ENCODE data around the gene NAALADL2. TPM values are rescaled to one million over a fixed set of nuclear protein-coding genes. Genes with fewer than 3 reads are reported as not detected.

Gene NAALADL2
- total and polyA plus RNA-seq, 2 donors from 2014 or later = 2.0 to 20.2 TPM

DNA sequence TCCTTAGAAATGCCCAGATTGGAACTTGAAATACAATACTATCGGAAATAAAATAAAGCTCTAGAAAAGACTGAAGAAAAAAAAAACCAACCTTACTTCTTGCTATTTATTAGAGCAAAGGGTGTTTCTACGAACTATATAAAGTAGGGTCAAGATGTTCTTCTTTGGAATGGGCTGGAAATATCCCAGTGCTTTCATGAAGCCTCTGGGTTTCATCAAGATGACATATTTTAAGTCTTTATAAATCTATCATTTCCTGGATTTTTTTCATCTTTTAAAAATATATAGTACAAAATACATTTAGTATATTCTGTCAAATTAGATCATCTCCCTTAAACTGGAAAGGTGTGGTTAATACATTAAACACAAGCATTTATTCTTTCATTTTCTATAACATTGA is 978.8 kb downstream of the NAALADL2 start:
- Histone ChIP-seq H3K27me3 (ENCODE audit: control insufficient read depth, insufficient read depth, low read length) (no peaks in the 10 kb centered on the region), H3K9ac (ENCODE audit: low read length in 3 of 3) (no peak overlapping the region), H3K4me3 (ENCODE audit: low read length in 3 of 3) (no peak overlapping the region), H3K27ac (ENCODE audit: low read depth in 2 of 2, low read length in 2 of 2) (no peak overlapping the region), H3K9me3 (ENCODE audit: control insufficient read depth in 2 of 3, insufficient read depth in 1 of 3, low read length in 3 of 3) (no peaks in the 10 kb centered on the region), H3K4me1 (ENCODE audit: control insufficient read depth in 2 of 3, insufficient read depth in 2 of 3, low read depth in 1 of 3, low read length in 3 of 3) (no peaks in the 10 kb centered on the region), H3K36me3 (ENCODE audit: control insufficient read depth in 2 of 3, insufficient read depth in 3 of 3, low read length in 3 of 3) (no peaks in the 10 kb centered on the region)
- no peak for FAIRE-seq
- DNase-seq = no peak
- intact Hi-C loops (cut with DNase I) = no loop called here
- TF ChIP-seq, protein P1, sequence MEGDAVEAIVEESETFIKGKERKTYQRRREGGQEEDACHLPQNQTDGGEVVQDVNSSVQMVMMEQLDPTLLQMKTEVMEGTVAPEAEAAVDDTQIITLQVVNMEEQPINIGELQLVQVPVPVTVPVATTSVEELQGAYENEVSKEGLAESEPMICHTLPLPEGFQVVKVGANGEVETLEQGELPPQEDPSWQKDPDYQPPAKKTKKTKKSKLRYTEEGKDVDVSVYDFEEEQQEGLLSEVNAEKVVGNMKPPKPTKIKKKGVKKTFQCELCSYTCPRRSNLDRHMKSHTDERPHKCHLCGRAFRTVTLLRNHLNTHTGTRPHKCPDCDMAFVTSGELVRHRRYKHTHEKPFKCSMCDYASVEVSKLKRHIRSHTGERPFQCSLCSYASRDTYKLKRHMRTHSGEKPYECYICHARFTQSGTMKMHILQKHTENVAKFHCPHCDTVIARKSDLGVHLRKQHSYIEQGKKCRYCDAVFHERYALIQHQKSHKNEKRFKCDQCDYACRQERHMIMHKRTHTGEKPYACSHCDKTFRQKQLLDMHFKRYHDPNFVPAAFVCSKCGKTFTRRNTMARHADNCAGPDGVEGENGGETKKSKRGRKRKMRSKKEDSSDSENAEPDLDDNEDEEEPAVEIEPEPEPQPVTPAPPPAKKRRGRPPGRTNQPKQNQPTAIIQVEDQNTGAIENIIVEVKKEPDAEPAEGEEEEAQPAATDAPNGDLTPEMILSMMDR (IDR thresholded peaks at IDR 0.05; ENCODE audit: borderline replicate concordance, extremely low read depth, insufficient read depth) = no peak

- intact Hi-C loops (cut with DNase I) = no loop called here
- Histone ChIP-seq H3K27ac (ENCODE audit: low read depth in 2 of 2, low read length in 2 of 2) (no peak overlapping the region), H3K4me3 (ENCODE audit: low read length in 3 of 3) (no peak overlapping the region), H3K27me3 (ENCODE audit: control insufficient read depth, insufficient read depth, low read length) (no peaks in the 10 kb centered on the region), H3K4me1 (ENCODE audit: control insufficient read depth in 2 of 3, insufficient read depth in 2 of 3, low read depth in 1 of 3, low read length in 3 of 3) (no peaks in the 10 kb centered on the region), H3K9me3 (ENCODE audit: control insufficient read depth in 2 of 3, insufficient read depth in 1 of 3, low read length in 3 of 3) (no peaks in the 10 kb centered on the region), H3K36me3 (ENCODE audit: control insufficient read depth in 2 of 3, insufficient read depth in 3 of 3, low read length in 3 of 3) (no peaks in the 10 kb centered on the region), H3K9ac (ENCODE audit: low read length in 3 of 3) (no peak overlapping the region)
- TF ChIP-seq, protein P1 (IDR thresholded peaks at IDR 0.05; ENCODE audit: borderline replicate concordance, extremely low read depth, insufficient read depth) = no peak
- DNase-seq (no peak), FAIRE-seq (no peak)
These were observed 980.4 kb downstream of the NAALADL2 start for GRCh38 chr3:175839366-175840005.

DNA sequence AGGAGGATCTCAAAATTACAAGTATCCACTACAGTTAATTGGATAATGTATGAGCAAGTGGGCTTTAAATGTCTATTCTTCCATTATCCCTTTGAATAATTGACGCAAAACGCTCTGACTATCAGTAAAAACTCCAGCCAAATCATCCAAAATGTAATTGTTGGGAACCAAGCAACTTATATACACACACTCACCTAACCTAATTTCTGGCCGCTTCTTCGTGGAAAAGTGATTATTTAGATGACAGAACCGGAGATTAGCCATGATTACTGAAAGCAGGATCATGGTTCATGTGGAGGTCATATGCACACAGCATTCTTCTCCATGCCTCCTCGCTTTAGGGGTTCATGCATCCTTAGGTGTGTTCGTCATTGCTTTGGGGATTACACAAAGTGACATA is 992.4 kb downstream of the NAALADL2 start:
- FAIRE-seq (no peak), DNase-seq (no peak)
- Histone ChIP-seq H3K9me3 (ENCODE audit: control insufficient read depth in 2 of 3, insufficient read depth in 1 of 3, low read length in 3 of 3) (no peaks in the 10 kb centered on the region), H3K4me1 (ENCODE audit: control insufficient read depth in 2 of 3, insufficient read depth in 2 of 3, low read depth in 1 of 3, low read length in 3 of 3) (no peaks in the 10 kb centered on the region), H3K36me3 (ENCODE audit: control insufficient read depth in 2 of 3, insufficient read depth in 3 of 3, low read length in 3 of 3) (no peaks in the 10 kb centered on the region), H3K4me3 (ENCODE audit: low read length in 3 of 3) (no peak overlapping the region), H3K27me3 (ENCODE audit: control insufficient read depth, insufficient read depth, low read length) (no peaks in the 10 kb centered on the region), H3K9ac (ENCODE audit: low read length in 3 of 3) (no peak overlapping the region), H3K27ac (ENCODE audit: low read depth in 2 of 2, low read length in 2 of 2) (no peak overlapping the region)
- intact Hi-C loops (cut with DNase I) = no loop called here
- TF ChIP-seq, protein P1 (IDR thresholded peaks at IDR 0.05; ENCODE audit: borderline replicate concordance, extremely low read depth, insufficient read depth) = no peak

GRCh38 chr3:175852560-175852959 is 993.4 kb downstream of the NAALADL2 start:
- Histone ChIP-seq H3K27me3 (ENCODE audit: control insufficient read depth, insufficient read depth, low read length) (no peaks in the 10 kb centered on the region), H3K9me3 (ENCODE audit: control insufficient read depth in 2 of 3, insufficient read depth in 1 of 3, low read length in 3 of 3) (no peaks in the 10 kb centered on the region), H3K9ac (ENCODE audit: low read length in 3 of 3) (no peak overlapping the region), H3K4me1 (ENCODE audit: control insufficient read depth in 2 of 3, insufficient read depth in 2 of 3, low read depth in 1 of 3, low read length in 3 of 3) (no peaks in the 10 kb centered on the region), H3K27ac (ENCODE audit: low read depth in 2 of 2, low read length in 2 of 2) (no peak overlapping the region), H3K4me3 (ENCODE audit: low read length in 3 of 3) (no peak overlapping the region), H3K36me3 (ENCODE audit: control insufficient read depth in 2 of 3, insufficient read depth in 3 of 3, low read length in 3 of 3) (no peaks in the 10 kb centered on the region)
- TF ChIP-seq, protein P1 (IDR thresholded peaks at IDR 0.05; ENCODE audit: borderline replicate concordance, extremely low read depth, insufficient read depth) = no peak
- DNase-seq = no peak
- intact Hi-C loops (cut with DNase I) = no loop called here
- FAIRE-seq = no peak

Measured in kidney (tissue), 14 donors.